GM23338 (cell line): ENCODE results near the gene MALRD1. TPM values are rescaled to one million over a fixed set of nuclear protein-coding genes. Genes with fewer than 3 reads are reported as not detected.

Experiments used
- ATAC-seq: fragments of 200-7000 bp; cut with Tn5 transposase; 3 replicates; pipeline ENCODE4 v1.9.1; 2020
- DNase-seq: peaks from one replicate; pipeline ENCODE4 v3.0.0-alpha.2; 2015; ENCODE audit warnings: low spot score
- H2AFZ ChIP-seq: fragments of 200-600 bp; sonication (generic); 2 replicates; pipeline ENCODE4 v1.8.0; 2016; ENCODE audit warnings: antibody characterized with exemption, mild to moderate bottlenecking, moderate library complexity
- H3F3A ChIP-seq: fragments of 200-600 bp; sonication (generic); replicated peaks from 2 replicates; pipeline ENCODE4 v1.8.0; 2017; ENCODE audit warnings: antibody characterized with exemption, mixed run types, low read depth
- H3K27ac ChIP-seq: fragments of 200-600 bp; sonication (generic); 2 replicates; pipeline ENCODE4 v1.6.1; 2016; ENCODE audit warnings: low read depth
- H3K27me3 ChIP-seq: fragments of 200-600 bp; sonication (generic); 2 replicates; pipeline ENCODE4 v1.8.0; 2016; ENCODE audit warnings: mild to moderate bottlenecking, mixed run types, moderate library complexity; ENCODE audit not compliant: insufficient read depth
- H3K36me3 ChIP-seq: fragments of 200-600 bp; sonication (generic); 2 replicates; pipeline ENCODE4 v1.8.0; 2016; ENCODE audit warnings: mild to moderate bottlenecking; ENCODE audit not compliant: insufficient read depth
- H3K4me1 ChIP-seq: fragments of 200-600 bp; sonication (generic); 2 replicates; pipeline ENCODE4 v1.8.0; 2016; ENCODE audit warnings: mild to moderate bottlenecking, moderate library complexity; ENCODE audit not compliant: insufficient read depth
- H3K4me2 ChIP-seq: fragments of 200-600 bp; sonication (generic); 2 replicates; pipeline ENCODE4 v1.7.1; 2017; ENCODE audit warnings: mixed run types
- H3K4me3 ChIP-seq: fragments of 200-600 bp; sonication (generic); 2 replicates; pipeline ENCODE4 v1.6.1; 2016; ENCODE audit warnings: mixed run types
- H3K79me2 ChIP-seq: fragments of 200-600 bp; sonication (generic); replicated peaks from 2 replicates; pipeline ENCODE4 v1.8.0; 2017; ENCODE audit warnings: mild to moderate bottlenecking; ENCODE audit not compliant: insufficient read depth
- H3K9me2 ChIP-seq: fragments of 200-600 bp; sonication (generic); 2 replicates; pipeline ENCODE4 v1.8.0; 2017; ENCODE audit not compliant: insufficient read depth
- H4K20me1 ChIP-seq: fragments of 200-600 bp; sonication (generic); replicated peaks from 2 replicates; pipeline ENCODE4 v1.8.0; 2017; ENCODE audit warnings: mild to moderate bottlenecking; ENCODE audit not compliant: insufficient read depth
- H3K27ac Mint-ChIP-seq: 2 replicates; pipeline ENCODE4 v1.8.0; 2020; ENCODE audit warnings: inconsistent platforms, mild to moderate bottlenecking, moderate library complexity, mixed read lengths
- H3K27me3 Mint-ChIP-seq: 3 replicates; pipeline ENCODE4 v1.8.0; 2022; ENCODE audit warnings: low read depth, mild to moderate bottlenecking, moderate library complexity, mixed read lengths, inconsistent platforms; ENCODE audit not compliant: insufficient read depth, poor library complexity
- H3K36me3 Mint-ChIP-seq: 3 replicates; pipeline ENCODE4 v1.8.0; 2021; ENCODE audit warnings: low read depth, mild to moderate bottlenecking, inconsistent platforms, moderate library complexity, mixed read lengths
- H3K4me1 Mint-ChIP-seq: 3 replicates; pipeline ENCODE4 v1.8.0; 2020; ENCODE audit warnings: mild to moderate bottlenecking, inconsistent platforms, mixed read lengths
- H3K4me3 Mint-ChIP-seq: 3 replicates; pipeline ENCODE4 v1.8.0; 2021; ENCODE audit warnings: moderate library complexity, mild to moderate bottlenecking, inconsistent platforms, mixed read lengths
- H3K9me3 Mint-ChIP-seq: 3 replicates; pipeline ENCODE4 v1.8.0; 2020; ENCODE audit warnings: moderate library complexity, mild to moderate bottlenecking, inconsistent platforms, mixed read lengths
- CREB1 ChIP-seq: fragments of 250-450 bp; sonication (Bioruptor Pico); IDR thresholded peaks from 2 replicates; pipeline ENCODE4 v1.5.0; 2020; ENCODE audit warnings: low read depth, mild to moderate bottlenecking, moderate library complexity
- CTCF ChIP-seq, 2 experiments: fragments of 200-600 bp in 1 of 2; sonication (generic) in 1 of 2; conservative IDR thresholded peaks; 2 replicates each; pipeline versions ENCODE4 v1.5.1 to v1.6.1; 2016 to 2017; ENCODE audit warnings: antibody characterized with exemption in 2 of 2, low read depth in 2 of 2, mild to moderate bottlenecking in 2 of 2, moderate library complexity in 1 of 2
- EZH2 ChIP-seq: fragments of 200-600 bp; sonication (generic); IDR thresholded peaks from one replicate; pipeline ENCODE4 v1.8.0; 2017; ENCODE audit warnings: antibody characterized with exemption, mild to moderate bottlenecking, low read depth; ENCODE audit not compliant: unreplicated experiment
- EZH2phosphoT487 ChIP-seq: fragments of 200-600 bp; sonication (generic); IDR thresholded peaks from one replicate; pipeline ENCODE4 v1.8.1; 2018; ENCODE audit warnings: antibody characterized with exemption; ENCODE audit not compliant: unreplicated experiment
- JUNB ChIP-seq: IDR thresholded peaks from one replicate; pipeline ENCODE4 v1.6.1; 2016; ENCODE audit warnings: antibody characterized with exemption; ENCODE audit not compliant: unreplicated experiment
- NANOG ChIP-seq: IDR thresholded peaks from 2 replicates; pipeline ENCODE4 v1.6.1; 2016; ENCODE audit warnings: antibody characterized with exemption, borderline replicate concordance
- REST ChIP-seq: IDR thresholded peaks from one replicate; pipeline ENCODE4 v1.6.1; 2018; ENCODE audit warnings: antibody characterized with exemption; ENCODE audit not compliant: unreplicated experiment
- polyA plus RNA-seq: library from polyadenylated mRNA; unstranded; fragments of >200 nt; fragmentation: Nextera tagmentation; extraction: Ambion mirVana; gene quantifications from 2 replicates; pipeline ENCODE4 v1.2.1, GENCODE V29; 2016
- total RNA-seq: library from RNA; depleted of rRNA; stranded (reverse); fragments of >200 nt; shearing (Covaris generic); gene quantifications from 2 replicates; pipeline ENCODE4 v1.2.3, GENCODE V29; 2014
- TF ChIP-seq, protein P1 (sequence below): fragments of 250-450 bp; sonication (Bioruptor Pico); IDR thresholded peaks from 2 replicates; pipeline ENCODE4 v1.5.0; 2020; ENCODE audit warnings: mild to moderate bottlenecking, moderate library complexity

The MALRD1 gene
- total and polyA plus RNA-seq, 2 experiments from 2014 or later, result 0.42 to 1.9 TPM

- TF ChIP-seq, protein P1, sequence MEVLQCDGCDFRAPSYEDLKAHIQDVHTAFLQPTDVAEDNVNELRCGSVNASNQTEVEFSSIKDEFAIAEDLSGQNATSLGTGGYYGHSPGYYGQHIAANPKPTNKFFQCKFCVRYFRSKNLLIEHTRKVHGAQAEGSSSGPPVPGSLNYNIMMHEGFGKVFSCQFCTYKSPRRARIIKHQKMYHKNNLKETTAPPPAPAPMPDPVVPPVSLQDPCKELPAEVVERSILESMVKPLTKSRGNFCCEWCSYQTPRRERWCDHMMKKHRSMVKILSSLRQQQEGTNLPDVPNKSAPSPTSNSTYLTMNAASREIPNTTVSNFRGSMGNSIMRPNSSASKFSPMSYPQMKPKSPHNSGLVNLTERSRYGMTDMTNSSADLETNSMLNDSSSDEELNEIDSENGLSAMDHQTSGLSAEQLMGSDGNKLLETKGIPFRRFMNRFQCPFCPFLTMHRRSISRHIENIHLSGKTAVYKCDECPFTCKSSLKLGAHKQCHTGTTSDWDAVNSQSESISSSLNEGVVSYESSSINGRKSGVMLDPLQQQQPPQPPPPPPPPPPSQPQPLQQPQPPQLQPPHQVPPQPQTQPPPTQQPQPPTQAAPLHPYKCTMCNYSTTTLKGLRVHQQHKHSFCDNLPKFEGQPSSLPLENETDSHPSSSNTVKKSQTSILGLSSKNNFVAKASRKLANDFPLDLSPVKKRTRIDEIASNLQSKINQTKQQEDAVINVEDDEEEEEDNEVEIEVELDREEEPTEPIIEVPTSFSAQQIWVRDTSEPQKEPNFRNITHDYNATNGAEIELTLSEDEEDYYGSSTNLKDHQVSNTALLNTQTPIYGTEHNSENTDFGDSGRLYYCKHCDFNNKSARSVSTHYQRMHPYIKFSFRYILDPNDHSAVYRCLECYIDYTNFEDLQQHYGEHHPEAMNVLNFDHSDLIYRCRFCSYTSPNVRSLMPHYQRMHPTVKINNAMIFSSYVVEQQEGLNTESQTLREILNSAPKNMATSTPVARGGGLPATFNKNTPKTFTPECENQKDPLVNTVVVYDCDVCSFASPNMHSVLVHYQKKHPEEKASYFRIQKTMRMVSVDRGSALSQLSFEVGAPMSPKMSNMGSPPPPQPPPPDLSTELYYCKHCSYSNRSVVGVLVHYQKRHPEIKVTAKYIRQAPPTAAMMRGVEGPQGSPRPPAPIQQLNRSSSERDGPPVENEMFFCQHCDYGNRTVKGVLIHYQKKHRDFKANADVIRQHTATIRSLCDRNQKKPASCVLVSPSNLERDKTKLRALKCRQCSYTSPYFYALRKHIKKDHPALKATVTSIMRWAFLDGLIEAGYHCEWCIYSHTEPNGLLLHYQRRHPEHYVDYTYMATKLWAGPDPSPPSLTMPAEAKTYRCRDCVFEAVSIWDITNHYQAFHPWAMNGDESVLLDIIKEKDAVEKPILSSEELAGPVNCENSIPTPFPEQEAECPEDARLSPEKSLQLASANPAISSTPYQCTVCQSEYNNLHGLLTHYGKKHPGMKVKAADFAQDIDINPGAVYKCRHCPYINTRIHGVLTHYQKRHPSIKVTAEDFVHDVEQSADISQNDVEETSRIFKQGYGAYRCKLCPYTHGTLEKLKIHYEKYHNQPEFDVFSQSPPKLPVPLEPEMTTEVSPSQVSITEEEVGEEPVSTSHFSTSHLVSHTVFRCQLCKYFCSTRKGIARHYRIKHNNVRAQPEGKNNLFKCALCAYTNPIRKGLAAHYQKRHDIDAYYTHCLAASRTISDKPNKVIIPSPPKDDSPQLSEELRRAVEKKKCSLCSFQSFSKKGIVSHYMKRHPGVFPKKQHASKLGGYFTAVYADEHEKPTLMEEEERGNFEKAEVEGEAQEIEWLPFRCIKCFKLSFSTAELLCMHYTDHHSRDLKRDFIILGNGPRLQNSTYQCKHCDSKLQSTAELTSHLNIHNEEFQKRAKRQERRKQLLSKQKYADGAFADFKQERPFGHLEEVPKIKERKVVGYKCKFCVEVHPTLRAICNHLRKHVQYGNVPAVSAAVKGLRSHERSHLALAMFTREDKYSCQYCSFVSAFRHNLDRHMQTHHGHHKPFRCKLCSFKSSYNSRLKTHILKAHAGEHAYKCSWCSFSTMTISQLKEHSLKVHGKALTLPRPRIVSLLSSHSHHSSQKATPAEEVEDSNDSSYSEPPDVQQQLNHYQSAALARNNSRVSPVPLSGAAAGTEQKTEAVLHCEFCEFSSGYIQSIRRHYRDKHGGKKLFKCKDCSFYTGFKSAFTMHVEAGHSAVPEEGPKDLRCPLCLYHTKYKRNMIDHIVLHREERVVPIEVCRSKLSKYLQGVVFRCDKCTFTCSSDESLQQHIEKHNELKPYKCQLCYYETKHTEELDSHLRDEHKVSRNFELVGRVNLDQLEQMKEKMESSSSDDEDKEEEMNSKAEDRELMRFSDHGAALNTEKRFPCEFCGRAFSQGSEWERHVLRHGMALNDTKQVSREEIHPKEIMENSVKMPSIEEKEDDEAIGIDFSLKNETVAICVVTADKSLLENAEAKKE (CRISPR knock-in tag), result no peak
- no peak for TF ChIP-seq EZH2
- no peak for TF ChIP-seq EZH2phosphoT487
Measured at GRCh38 chr10:19518109-19518508, 469.5 kb downstream of the MALRD1 start (continued).

DNA sequence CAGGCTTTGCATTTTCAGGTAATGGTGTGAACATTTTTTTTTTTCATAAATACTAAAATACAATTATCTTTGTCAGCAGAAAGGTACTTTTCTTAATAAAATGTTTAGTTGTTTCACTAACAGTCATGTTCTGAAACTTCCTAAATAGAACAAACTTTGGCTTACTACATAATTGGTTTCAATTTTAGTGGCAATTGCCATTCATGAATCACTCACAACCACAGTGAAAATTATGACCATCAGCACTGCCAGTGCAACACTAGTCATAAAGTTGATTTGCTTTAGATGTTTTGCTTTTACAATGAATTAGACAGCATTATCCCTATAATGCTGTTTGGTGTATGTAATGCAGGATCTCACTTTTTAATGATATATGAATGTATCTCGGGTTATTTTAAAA, 470.0 kb downstream of the MALRD1 start:
- H3K9me2 ChIP-seq, result no peaks in the 10 kb centered on the region
- no peak overlapping the region for H3K27ac ChIP-seq
- no peak overlapping the region for H2AFZ ChIP-seq
- Mint-ChIP-seq H3K9me3 (peaks cover 5% of the 10 kb centered on the region; the same call in 2 of the 3 replicates), H3K27me3 (no peaks in the 10 kb centered on the region), H3K4me1 (no peaks in the 10 kb centered on the region), H3K36me3 (peaks cover 4% of the 10 kb centered on the region; the same call in 1 of the 3 replicates), H3K4me3 (no peak overlapping the region), H3K27ac (no peak overlapping the region)
- no peak overlapping the region for H3K4me2 ChIP-seq
- no peaks in the 10 kb centered on the region for H3F3A ChIP-seq
- H3K27me3 ChIP-seq, result no peaks in the 10 kb centered on the region
- no peak for DNase-seq
- ATAC-seq, result no peak
- no peaks in the 10 kb centered on the region for H3K4me1 ChIP-seq
- no peaks in the 10 kb centered on the region for H3K36me3 ChIP-seq
- no peaks in the 10 kb centered on the region for H3K79me2 ChIP-seq
- H3K4me3 ChIP-seq, result no peak overlapping the region
- H4K20me1 ChIP-seq, result no peaks in the 10 kb centered on the region
- TF ChIP-seq REST (no peak), CTCF (conservative IDR thresholded peaks at IDR 0.05; ENCODE audit: low read depth in 2 of 2) (no peak), NANOG (no peak), JUNB (no peak), EZH2phosphoT487 (no peak), EZH2 (no peak), CREB1 (CRISPR knock-in tag) (no peak)
